Measurements from ENCODE around the gene SLC35F5.
"Not testable (repeated sequence)": the region's sequence is repeated elsewhere in the genome, so short reads cannot be mapped to it uniquely, and the experiment has no call there.

The SLC35F5 gene

DNA sequence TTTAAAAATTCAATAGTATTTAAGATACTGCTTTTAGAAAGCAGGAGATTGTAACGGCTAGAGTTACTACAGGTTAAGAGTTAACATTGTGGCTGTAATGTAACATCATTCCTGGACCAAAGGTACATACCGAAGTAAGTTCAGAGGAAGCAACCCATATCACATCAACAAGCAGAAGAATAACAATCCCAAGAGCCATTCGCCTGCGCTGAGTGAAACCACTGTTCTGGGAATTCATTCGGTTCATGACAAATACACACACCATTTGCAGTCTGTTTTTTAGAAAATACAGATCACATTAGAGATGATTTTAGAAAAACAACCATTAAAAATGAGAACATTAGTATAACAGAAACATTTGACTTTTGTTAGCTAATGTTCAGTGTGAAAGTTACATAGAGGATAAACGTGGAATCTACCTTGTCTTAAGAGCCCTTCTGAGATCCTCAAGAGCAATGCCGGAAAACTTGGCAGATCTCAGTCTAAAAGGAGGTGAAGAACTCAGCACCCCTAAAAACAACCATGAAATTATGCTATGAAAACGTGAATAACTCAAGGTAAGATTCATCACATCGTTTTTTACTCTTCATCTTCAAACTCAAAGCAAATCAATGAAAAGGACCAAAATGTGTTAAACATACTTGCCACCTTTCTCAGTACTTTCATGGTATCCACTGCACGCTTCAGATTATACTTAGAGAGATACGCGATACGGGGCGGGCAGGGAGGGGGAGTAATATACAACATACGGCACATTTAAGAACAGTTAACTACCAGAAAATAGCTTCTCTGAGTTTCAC, 1.2 kb downstream of the SLC35F5 start:
- no peak for DNase-seq

DNA sequence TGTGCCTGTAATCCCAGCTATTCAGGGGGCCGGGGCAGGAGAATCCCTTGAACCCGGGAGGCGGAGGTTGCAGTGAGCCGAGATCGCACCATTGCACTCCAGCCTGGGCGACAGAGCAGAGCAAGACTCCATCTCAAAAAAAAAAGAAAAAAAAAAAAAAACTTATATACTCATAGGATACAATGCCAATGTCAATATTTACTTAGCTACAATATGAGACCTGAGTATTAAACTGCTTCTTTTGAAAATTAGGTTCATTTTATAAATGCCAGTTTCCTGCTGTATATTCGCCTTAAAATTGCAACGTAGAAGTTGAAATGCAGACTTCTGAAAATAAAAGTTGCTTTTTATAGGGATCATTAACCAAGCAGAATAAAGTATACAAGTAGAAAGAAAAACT, 2.3 kb downstream of the SLC35F5 start:
- DNase-seq = no peak

DNA sequence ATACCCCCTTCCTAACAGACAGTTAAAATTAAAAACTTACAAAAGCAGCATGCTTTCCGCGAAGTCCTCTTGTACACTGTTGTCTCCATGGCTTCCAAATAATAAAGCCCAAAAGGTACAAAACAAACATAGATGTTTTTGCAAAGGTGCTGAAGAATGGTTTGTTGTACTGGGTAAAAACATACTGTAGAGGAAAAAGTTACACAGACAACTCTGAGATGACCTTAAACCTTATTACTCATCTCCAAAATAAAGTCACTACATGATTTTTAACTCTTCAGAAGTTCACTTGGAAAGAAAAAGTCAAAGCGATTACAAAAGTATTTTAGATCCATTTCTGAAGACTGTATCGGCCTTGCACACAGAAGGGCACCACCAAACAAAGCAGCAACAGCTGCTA, 6.1 kb downstream of the SLC35F5 start:
- DNase-seq = no peak

DNA sequence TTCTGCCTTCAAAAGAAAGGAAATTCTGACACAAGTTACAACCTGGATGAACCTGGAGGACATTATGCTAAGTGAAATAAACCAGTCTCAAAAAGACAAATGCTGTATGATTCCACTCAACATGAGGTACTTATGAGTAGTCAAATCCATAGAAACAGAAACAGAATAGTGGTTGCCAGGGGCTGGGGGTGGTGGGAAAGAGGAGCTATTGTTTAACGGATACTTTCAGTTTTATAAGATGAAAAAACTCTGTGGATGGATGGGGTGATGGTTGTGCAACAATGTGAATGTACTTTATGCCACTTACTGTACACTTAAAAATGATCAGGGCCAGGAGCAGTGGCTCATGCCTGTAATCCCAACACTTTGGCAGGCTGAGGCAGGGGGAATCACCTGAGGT, 15.4 kb downstream of the SLC35F5 start:
- no peak for DNase-seq

DNA sequence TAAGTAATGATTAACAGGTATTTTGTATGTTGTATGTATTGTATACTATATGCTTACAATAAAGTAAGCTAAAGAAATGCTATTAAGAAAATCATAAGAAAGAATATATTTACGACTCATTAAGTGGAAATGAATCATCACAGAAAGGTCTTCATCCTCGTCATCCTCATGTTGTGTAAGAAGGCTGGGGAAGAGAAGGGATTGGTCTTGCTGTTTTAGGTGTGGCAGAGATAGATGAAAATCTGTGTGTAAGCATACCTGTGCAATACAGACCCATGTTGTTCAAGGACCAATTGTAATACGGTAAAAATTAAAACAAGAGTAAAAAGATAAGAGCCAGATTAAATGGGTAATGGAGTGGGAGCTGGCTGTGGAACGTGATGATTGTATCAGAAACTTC, 16.6 kb downstream of the SLC35F5 start:
- no peak for DNase-seq

DNA sequence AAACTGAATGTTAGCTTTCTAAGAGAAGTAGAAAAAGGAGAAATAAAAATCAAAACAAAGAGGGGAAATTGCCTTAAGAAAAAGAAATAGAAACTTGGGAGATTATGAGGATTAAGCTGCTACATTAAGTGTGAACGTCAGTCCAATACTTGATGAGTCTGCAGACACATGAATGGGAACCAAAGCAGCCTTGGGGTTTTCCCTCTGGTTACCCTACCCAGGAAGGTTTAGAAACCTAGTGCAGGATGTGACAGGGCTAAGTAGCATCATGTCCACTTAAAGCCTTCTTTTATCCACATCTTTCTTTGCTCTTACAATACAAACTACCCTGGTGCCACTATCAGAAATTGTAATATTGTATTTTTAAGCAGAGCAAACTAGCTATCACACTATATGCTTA, 22.3 kb downstream of the SLC35F5 start:
- DNase-seq = no peak

DNA sequence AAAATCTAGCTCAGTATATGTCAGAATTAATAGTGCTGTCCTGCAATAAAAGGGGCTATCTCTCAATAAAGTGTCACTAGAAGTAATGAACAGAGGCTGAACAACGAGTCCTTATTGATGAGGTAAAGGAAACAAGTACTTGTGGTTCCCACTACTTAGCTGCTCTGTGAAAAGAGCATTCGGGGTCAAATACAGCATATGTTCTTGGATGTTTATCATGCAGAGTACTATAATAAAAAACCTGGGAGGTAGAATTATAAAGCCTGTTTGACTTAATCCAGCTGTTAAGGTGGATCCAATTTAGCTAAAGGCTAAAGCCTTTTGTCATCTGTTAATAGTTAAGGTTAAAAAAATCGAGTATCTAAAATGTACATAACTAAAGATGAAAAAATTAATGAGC, 32.4 kb downstream of the SLC35F5 start:
- no peak for DNase-seq

DNA sequence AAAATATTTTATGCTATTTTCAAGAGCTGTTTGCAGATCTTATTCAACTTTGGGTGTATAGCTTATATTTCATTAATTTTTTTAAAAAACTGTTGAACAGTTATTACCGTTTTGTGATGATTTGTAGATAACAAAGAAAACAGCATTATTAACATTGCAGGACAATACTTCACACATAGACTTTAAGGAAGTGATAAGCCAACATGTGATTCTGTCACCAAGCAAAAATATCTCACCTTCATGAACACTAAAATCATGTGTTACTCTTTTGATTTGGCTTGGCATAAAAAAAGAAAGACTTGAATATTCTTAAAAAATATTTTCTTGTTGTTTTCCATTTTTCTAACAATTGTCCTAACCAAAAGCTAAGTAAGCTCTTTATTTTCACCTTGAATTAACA, 33.0 kb downstream of the SLC35F5 start:
- no peak for DNase-seq

DNA sequence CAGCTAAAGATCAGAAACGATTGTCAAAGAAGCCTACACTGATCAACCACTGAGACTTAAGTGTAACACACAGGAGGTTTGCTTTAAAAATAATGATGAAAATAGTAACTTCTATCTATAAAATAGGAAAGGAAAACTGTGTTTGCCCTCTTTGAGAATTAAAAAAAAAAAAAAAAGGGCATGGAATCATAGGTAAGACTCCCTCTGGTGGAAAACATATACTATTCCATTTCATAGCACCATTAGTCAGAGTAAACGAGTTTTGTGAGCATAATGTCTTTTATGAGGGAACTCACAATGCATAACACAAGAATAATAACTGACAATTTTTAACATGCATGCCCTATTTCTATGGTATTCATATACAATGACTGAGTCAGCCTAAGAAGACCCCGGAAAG, 36.3 kb downstream of the SLC35F5 start:
- no peak for DNase-seq

DNA sequence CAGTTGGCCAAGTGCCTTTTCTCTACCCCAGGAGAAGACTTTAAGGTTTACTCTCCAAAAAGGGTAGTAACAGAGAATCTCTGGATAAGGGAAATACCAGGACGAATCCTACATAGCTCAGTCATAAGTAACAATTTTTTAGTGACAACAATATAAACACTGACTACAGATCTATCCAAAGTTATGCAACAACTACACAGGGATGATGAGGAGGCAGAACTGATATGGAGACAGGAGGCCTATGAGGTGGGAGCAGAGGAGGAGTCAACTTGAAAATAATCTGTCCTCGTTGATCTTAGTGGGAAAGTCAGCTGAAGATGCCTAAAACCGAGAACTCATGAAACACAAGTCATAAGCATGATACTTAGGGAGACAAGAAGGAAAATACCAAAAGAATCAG, 40.2 kb downstream of the SLC35F5 start:
- no peak for DNase-seq

DNA sequence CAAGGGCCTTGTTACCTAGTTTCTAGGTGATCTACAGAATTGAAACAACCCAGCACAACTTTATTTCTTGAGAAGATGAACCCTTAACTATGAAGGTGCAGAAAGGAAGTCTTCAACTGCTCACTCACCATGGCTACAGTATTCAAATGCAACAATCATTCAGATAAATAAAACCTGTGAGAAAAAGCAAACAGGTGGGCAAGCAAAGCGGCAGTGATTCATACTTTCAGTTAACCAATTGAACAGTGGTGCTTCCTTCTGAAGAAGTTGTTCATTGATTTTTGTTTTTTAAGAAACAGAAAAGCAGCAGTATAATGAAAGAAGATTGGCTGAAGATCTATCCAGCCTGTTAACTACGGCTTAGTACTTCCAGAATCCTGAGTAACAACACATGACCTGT, 43.5 kb downstream of the SLC35F5 start:
- DNase-seq = no peak

DNA sequence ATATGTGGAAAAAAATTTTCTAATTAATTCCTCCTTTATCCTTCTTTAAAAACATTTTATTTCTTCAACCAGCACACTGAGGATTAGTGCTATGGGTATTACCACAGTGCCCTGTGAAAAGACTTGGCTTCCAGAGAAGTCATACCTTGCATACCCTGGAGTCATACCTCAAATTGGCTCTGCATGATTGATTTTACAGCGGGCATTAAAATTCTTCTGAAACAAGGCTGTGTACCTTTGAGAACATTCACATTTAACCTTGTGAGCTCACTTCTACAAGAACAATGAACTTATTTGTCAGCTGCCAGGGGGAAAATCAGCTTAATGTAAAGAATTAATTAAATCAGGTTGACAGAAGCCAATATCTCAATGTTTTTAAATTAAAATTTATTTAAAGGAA, 44.6 kb downstream of the SLC35F5 start:
- no peak for DNase-seq

DNA sequence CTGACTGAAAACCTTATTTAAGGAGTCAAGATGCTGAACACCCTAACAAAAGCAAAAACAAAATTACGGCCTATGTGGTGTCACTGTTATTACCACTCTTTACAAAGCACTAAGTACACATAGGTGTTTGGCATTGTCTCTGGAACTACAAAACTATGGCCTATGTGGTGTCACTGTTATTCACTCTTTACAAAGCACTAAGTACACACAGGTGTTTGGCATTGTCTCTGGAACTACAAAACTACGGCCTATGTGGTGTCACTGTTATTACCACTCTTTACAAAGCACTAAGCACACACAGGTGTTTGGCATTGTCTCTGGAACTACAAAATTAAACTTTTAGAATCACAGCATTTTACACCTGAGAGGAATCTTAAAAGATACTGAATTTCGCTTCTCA, 47.4 kb downstream of the SLC35F5 start:
- no peak for DNase-seq

DNA sequence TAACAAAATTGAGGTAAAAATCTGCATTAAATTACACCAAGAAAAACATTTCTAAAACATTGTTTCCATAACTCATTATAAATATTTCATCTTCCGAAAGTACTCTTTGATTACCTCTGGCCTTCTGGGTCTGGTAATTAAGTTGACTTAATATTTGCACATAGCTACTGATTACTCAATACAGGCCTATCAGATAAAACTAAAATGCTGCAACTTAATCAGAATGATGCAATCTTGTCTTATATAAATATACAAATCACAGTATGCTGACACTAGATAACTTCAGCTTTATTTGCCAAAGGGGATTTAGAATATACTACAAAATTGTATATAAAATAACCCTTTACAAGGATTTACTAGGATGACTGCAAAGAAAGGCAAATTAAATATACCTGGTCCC, 49.3 kb downstream of the SLC35F5 start:
- no peak for DNase-seq

DNA sequence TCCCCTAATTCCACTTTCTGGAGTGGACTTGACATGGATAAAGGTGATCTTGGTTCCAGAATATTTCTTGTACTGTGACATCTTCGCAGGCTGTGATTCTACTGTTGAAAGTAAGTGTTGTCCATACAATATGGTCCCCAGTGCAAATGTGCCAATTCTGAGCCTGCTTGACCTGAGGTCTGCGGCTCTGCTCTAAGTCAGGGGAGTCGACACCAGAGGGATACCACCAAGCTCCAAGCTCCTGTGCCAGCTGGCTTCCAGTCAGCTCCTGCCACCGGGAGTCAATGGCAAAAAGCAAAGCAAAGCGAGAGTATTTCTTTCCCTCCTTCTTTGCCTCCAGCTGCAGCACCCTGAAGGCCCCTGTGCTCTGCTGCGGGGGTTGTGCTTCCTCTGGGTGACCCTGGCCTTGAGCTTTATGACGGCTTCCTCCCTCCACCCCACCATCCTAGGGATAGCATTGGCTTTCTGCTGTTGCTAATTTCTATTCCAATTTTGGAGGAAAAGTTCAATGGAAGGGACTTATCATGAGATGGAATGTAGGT, 50.4 kb downstream of the SLC35F5 start:
- no peak for DNase-seq

DNA sequence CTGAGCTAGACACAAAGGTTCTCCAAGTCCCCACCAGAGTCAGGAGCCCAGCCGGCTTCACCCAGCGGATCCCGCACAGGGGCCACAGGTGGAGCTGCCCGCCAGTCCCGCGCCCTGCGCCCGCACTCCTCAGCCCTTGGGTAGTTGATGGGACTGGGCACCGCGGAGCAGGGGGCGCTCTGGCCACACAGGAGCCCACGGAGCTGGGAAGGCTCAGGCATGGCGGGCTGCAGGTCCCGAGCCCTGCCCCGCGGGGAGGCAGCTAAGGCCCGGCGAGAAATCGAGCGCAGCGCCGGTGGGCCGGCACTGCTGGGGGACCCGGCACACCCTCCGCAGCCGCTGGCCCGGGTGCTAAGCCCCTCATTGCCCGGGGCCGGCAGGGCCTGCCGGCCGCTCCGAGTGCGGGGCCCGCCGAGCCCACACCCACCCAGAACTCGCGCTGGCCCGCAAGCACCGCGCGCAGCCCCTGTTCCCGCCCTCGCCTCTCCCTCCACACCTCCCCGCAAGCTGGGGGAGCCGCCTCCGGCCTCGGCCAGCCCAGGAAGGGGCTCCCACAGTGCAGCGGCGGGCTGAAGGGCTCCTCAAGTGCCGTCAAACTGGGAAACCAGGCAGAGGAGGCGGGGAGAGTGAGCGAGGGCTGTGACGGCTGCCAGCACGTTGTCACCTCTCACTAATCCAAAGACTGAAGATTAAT, 52.0 kb downstream of the SLC35F5 start:
- DNase-seq = not testable (repeated sequence)

DNA sequence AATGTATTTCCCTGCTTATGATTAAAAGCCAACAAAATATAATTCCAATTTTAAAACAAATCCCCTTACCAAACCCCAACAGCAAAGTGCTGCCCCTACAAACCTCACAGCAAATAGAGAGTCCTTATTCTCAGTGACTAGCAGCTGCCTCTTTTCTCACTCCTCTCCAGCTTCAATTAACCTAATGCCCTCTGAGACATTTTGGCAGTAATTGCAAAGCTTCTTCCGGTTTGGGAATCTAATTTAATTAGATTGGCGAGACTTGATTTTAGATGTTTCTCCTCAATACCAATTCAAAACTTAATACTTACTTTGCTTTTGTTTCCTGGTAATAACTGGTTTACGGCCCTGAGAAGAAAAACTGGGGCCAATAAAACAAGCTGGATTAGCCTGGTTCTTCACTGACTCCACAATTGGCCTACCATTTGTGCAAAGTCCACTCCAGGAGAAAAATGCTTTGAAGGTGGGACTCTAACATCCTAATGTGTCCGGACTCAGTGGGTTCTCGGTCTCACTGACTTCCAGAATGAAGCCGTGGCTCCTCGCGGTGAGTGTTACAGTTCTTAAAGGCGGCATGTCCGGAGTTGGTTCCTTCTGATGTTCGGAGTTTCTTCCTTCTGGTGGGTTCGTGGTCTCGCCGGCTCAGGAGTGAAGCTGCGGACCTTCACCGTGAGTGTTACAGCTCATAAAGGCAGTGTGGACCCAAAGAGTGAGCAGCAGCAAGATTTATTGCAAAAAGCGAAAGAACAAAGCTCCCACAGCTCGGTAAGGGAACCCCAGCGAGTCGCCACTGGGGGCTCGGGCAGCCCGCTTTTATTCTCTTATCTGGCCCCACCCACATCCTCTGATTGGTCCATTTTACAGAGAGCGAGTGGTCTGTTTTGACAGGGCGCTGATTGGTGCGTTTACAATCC, 52.8 kb downstream of the SLC35F5 start:
- DNase-seq = no peak

DNA sequence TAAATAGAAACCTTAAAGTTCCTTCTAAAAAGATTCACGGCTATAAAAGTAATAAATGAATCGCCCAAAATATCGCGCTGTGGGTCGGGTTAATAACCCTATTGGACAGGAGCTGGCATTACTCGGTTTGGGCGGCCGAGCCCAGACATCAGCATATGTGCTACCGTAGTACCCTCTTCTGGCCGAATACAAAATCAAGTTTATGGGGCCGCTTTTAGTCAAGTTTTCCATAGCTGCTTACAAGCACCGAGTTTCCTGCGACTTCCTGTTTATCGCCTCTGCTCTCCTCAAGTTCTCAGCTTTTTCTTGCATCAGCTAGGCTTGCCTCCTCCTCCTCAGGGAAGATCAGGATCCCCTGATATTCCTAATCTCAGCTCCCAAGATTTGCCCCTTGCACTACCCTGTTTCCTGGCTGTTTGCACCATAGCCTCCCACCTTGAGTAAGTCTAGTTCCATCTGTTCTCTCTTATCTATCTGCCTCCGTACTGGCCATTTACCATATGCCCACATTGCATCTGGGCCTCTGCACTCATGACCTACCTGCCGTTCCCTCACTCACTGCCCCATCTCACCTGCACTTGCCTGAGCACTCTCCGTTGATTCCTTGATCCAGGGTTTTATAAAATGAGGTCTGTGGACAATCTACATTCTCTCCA, 56.1 kb downstream of the SLC35F5 start:
- DNase-seq = peak; percentile 29

DNA sequence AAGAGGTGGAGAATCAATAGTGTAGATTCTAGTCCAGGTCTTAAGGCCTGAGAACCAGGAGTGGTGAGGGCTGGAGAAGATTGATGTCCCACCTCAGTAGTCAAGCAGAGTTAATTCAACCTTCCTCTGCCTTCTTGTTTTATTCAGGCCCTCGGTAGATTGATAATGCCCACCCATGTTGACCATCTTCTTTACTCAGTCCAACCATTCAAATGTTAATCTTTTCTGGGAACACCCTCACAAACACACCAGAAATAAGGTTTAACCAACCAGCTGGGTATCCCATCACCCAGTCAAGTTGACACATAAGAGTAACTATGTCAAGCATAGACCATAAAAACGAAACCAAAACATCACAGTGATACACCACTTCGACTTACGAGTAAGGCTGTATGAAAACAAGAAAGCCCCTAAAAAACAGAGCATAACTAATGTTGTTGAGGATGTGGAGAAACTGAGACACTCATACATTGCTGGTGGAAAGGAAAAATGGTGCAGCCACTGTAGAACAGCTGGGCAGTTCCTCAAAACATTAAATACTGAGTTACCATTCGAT, 57.5 kb downstream of the SLC35F5 start:
- DNase-seq = no peak

DNA sequence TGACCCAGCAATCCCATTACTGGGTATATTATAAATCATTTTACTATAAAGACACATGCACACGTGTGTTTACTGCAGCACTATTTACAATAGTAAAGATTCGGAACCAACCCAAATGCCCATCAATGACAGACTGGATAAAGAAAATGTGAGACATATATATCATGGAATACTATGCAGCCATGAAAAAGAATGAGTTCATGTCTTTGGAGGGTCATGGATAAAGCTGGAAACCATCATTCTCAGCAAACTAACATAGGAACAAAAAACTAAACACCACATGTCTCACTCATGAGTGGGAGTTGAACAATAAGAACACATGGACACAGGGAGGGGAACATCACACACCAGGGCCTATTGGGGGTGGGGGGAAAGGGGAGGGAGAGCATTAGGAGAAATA, 58.2 kb downstream of the SLC35F5 start:
- DNase-seq = not testable (repeated sequence)

DNA sequence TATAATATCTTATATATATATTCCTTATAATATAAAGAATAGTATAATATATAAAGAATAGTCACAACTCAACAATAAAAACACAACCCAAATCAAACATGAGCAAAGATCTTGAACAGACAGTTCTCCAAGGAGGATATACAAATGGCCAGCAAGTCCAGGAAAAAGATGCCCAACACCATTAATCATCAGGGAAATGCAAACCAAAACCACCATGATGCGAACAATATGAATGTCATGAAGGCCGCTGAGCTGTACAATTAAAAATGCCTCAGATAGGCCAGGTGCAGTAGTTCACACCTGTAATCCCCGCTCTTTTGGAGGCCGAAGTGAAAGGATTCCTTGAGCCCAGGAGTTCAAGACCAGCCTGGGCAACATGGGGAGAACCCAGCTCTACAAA, 58.9 kb downstream of the SLC35F5 start:
- no peak for DNase-seq

DNA sequence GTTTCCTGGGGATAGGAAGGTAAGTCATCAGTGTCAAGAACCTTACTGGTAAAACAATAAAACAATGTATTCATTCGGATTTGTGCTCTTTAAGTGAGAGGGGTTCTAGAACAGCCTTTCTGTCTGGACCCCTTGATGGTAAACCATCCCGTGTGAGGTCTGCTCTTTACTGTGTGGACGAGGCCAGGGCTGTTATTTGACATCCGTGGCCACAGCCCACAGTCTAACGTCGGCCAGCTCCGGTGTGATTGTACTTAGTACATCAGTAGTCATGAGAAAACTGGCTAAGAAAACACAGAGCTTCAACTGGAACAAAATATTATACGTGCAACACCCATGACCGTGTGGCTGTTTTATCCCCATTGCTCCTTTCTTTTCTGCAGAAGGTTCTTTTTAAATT, 62.0 kb downstream of the SLC35F5 start:
- no peak for DNase-seq
